ENCODE measurements around the gene ZMYM4.

DNA sequence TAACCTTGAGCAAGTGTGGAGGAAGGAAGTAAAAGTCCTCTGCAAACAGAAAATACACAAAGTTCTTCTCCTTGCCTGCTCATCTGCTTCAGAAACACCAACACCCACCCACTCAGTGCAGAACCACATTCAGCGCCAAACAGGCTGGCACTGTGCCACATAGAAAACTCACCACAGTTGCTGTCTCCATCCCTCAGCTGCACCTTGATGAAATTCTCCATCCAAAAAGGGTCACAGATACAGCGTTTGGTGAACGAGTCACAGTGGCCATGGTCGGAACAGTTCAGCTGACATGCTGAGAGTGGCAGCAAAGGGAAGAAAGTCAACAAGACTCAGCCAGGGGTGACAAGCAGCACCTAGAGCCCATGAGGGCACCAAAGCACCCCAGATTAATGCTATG, 174.2 kb downstream of the ZMYM4 start:
- TF ChIP-seq, protein P1, sequence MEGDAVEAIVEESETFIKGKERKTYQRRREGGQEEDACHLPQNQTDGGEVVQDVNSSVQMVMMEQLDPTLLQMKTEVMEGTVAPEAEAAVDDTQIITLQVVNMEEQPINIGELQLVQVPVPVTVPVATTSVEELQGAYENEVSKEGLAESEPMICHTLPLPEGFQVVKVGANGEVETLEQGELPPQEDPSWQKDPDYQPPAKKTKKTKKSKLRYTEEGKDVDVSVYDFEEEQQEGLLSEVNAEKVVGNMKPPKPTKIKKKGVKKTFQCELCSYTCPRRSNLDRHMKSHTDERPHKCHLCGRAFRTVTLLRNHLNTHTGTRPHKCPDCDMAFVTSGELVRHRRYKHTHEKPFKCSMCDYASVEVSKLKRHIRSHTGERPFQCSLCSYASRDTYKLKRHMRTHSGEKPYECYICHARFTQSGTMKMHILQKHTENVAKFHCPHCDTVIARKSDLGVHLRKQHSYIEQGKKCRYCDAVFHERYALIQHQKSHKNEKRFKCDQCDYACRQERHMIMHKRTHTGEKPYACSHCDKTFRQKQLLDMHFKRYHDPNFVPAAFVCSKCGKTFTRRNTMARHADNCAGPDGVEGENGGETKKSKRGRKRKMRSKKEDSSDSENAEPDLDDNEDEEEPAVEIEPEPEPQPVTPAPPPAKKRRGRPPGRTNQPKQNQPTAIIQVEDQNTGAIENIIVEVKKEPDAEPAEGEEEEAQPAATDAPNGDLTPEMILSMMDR (IDR thresholded peaks at IDR 0.05; ENCODE audit: poor library complexity, severe bottlenecking), result no peak
- no peak for TF ChIP-seq POLR2AphosphoS5 (IDR thresholded peaks at IDR 0.05)
- no peak for TF ChIP-seq EZH2 (IDR thresholded peaks at IDR 0.05; ENCODE audit: borderline replicate concordance, insufficient read depth, low read length, poor library complexity, severe bottlenecking)

All from neural cell (in vitro differentiated cells).